Breast epithelium (tissue), 4 donors: Measurements from ENCODE around the gene AHRR. TPM values are rescaled to one million over a fixed set of nuclear protein-coding genes. Genes with fewer than 3 reads are reported as not detected.
"Not testable (repeated sequence)": the region's sequence is repeated elsewhere in the genome, so short reads cannot be mapped to it uniquely, and the experiment has no call there.

ENCODE experiments used
- DNase-seq, 2 donors: peaks; one replicate each; pipeline ENCODE4 v3.0.0-alpha.2; 2019; ENCODE audit warnings: low spot score in 2 of 2
- H3K27ac ChIP-seq, 2 donors: fragments of 200-600 bp; sonication (generic) in 1 of 2; one replicate each; pipeline ENCODE4 v1.5.1; 2016 to 2019; ENCODE audit warnings: mild to moderate bottlenecking in 1 of 2
- H3K27me3 ChIP-seq, 2 donors: fragments of 200-600 bp; sonication (generic) in 1 of 2; one replicate each; pipeline versions ENCODE4 v1.5.1 to v1.6.0; 2017 to 2019; ENCODE audit warnings: control low read depth in 1 of 2, mild to moderate bottlenecking in 1 of 2
- H3K36me3 ChIP-seq: fragments of 200-600 bp; one replicate; pipeline ENCODE4 v1.5.1; 2019
- H3K4me1 ChIP-seq, 2 donors: fragments of 200-600 bp; sonication (generic); one replicate each; pipeline ENCODE4 v1.5.1; 2016 to 2019; ENCODE audit warnings: control low read depth in 1 of 2
- H3K4me3 ChIP-seq, 3 donors: fragments of 200-600 bp; sonication (generic); 1 replicate in 2 of 3; 2 replicates in 1 of 3; pipeline ENCODE4 v1.5.1; 2016 to 2019; ENCODE audit warnings: mild to moderate bottlenecking in 3 of 3, moderate library complexity in 2 of 3
- H3K9me3 ChIP-seq, 2 donors: fragments of 200-600 bp; sonication (generic) in 1 of 2; one replicate each; pipeline ENCODE4 v1.5.1; 2016 to 2019; ENCODE audit warnings: control low read depth in 1 of 2
- POLR2A ChIP-seq: fragments of 450-650 bp; IDR thresholded peaks from one replicate; pipeline ENCODE4 v1.6.1; 2016; ENCODE audit warnings: antibody characterized with exemption, mild to moderate bottlenecking, moderate library complexity
- POLR2AphosphoS5 ChIP-seq, 3 donors: sonication (generic); formaldehyde crosslinking; IDR thresholded peaks; one replicate each; pipeline ENCODE4 v1.6.1; 2017; ENCODE audit warnings: antibody characterized with exemption in 3 of 3
- intact Hi-C: fragments of 100-400 bp; cut with DNase I; formaldehyde crosslinking; loops from one replicate; pipeline ENCODE4 v1.15.1; 2023; ENCODE audit warnings: low total_unique reads
- total RNA-seq, 3 donors: library from RNA; depleted of rRNA; stranded (reverse); fragments of >200 nt; gene quantifications; one replicate each; pipeline ENCODE4 v1.1.0, GENCODE V29; 2016
- TF ChIP-seq, protein P1 (sequence below), 3 donors: fragments of 450-650 bp; IDR thresholded peaks; one replicate each; pipeline ENCODE4 v1.5.1; 2016 to 2017; ENCODE audit warnings: antibody characterized with exemption in 3 of 3, mild to moderate bottlenecking in 3 of 3, moderate library complexity in 3 of 3

The AHRR gene
- total RNA-seq, 3 donors from 2014 or later, result 0.88 to 0.98 TPM; not detected in 1

DNA sequence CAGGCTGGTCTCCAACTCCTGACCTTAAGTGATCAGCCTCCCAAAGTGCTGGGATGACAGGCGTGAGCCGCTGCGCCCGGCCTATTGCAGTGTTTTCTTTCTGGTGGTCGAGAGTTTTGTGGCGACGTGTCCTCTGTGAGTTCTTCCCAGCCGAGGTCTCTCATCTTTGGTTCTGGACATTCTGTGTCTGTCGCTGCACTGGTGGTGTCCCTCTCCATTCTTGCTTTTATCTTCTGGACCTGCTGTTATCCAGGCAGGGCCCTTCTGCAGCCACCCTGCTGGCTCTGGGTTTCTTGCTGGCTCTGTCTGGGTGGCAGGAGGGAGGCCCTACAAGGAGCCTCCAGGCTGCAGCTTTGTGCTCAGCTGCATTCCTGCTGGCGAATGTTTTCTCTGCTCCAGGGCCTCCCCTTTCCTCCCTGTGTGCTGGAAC is 72.3 kb downstream of the AHRR start:
- intact Hi-C loops, result no loop called here
- DNase-seq, result peak in 1 of 2 donors; percentile 7
- TF ChIP-seq POLR2AphosphoS5 (IDR thresholded peaks at IDR 0.05) (no peak), POLR2A (no peak)
- TF ChIP-seq, protein P1, sequence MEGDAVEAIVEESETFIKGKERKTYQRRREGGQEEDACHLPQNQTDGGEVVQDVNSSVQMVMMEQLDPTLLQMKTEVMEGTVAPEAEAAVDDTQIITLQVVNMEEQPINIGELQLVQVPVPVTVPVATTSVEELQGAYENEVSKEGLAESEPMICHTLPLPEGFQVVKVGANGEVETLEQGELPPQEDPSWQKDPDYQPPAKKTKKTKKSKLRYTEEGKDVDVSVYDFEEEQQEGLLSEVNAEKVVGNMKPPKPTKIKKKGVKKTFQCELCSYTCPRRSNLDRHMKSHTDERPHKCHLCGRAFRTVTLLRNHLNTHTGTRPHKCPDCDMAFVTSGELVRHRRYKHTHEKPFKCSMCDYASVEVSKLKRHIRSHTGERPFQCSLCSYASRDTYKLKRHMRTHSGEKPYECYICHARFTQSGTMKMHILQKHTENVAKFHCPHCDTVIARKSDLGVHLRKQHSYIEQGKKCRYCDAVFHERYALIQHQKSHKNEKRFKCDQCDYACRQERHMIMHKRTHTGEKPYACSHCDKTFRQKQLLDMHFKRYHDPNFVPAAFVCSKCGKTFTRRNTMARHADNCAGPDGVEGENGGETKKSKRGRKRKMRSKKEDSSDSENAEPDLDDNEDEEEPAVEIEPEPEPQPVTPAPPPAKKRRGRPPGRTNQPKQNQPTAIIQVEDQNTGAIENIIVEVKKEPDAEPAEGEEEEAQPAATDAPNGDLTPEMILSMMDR (IDR thresholded peaks at IDR 0.05), result no peak
- no peak overlapping the region for H3K27ac ChIP-seq
- no peaks in the 10 kb centered on the region for H3K9me3 ChIP-seq
- H3K4me3 ChIP-seq, result no peak overlapping the region
- no peaks in the 10 kb centered on the region for H3K27me3 ChIP-seq
- no peaks in the 10 kb centered on the region for H3K36me3 ChIP-seq
- H3K4me1 ChIP-seq, result no peaks in the 10 kb centered on the region

DNA sequence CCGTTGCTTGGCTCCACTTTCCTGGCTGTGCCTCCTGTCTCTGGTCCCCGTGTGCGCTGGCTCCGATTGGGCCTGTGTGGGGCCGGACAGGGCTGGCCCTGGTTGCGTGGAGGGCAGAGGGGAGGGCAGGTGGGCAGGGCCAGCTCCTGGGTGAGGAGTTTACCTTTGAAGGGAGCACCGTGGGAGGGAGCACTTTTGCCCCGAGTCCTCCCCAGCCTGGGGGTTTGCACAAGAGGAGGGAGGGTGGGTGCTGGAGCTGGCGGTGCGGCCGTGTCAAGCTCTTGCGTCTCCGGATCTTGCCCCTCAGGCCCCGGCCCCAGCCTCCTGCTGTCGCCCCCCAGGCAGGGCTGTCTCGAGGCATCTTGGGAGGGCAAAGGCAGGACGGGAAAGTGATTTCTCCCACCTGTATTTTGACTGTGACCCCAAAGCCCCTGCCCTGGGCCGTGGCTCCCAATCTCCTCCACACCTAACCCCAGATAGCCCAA is 73.2 kb downstream of the AHRR start:
- no peak for DNase-seq

DNA sequence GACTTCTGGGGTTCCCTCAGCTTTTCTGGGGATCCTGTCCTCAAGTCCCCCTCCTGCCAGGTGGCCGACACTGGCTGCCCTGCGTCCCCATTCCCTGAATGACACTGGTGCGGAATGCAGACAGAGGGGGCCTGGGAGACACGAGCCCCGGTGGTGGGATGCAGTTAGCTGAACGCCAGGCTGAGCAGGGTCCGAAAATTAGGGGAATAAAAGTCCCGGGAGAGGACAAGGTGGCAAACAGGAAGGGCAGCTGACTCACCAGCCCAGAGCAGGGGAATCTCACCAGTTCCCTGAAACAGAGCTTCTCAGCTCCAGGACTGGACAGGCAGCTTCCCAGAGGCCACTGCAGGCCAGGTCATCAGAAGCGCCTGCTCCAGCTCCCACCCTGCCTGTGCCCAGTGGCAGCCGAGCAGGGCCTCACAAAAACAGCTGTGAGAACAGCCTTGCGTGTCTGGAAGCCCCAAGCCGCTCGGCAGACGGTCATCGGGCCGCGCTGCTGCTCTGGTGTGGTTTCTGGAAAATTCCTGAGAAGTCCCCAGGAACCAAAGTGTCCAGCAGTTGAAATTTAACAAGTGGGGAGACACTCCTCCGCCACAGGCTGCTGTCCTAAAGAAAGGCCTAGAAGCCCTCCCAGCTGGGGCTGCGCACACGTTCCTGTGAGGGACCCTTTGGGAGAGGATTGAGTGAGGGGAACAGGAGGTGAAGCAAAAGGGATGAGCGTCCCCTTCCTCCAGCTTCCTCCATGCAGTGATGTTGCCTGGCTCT is 73.8 kb downstream of the AHRR start:
- H3K27me3 ChIP-seq, result no peaks in the 10 kb centered on the region
- H3K4me3 ChIP-seq, result no peak overlapping the region
- DNase-seq, result no peak
- no peaks in the 10 kb centered on the region for H3K9me3 ChIP-seq
- TF ChIP-seq, protein P1 (IDR thresholded peaks at IDR 0.05), result no peak
- TF ChIP-seq POLR2A, result no peak
- no peak for TF ChIP-seq POLR2AphosphoS5 (IDR thresholded peaks at IDR 0.05)
- no peaks in the 10 kb centered on the region for H3K36me3 ChIP-seq
- no peaks in the 10 kb centered on the region for H3K4me1 ChIP-seq
- no peak overlapping the region for H3K27ac ChIP-seq
- intact Hi-C loops, result no loop called here

More for the DNA sequence above, 73.2 kb downstream of the AHRR start:
- H3K27ac ChIP-seq, result no peak overlapping the region
- intact Hi-C loops, result no loop called here
- H3K27me3 ChIP-seq, result no peaks in the 10 kb centered on the region
- TF ChIP-seq POLR2A (no peak), POLR2AphosphoS5 (IDR thresholded peaks at IDR 0.05) (no peak)
- TF ChIP-seq, protein P1 (IDR thresholded peaks at IDR 0.05), result no peak
- no peaks in the 10 kb centered on the region for H3K4me1 ChIP-seq
- no peaks in the 10 kb centered on the region for H3K9me3 ChIP-seq
- no peak overlapping the region for H3K4me3 ChIP-seq
- no peaks in the 10 kb centered on the region for H3K36me3 ChIP-seq

DNA sequence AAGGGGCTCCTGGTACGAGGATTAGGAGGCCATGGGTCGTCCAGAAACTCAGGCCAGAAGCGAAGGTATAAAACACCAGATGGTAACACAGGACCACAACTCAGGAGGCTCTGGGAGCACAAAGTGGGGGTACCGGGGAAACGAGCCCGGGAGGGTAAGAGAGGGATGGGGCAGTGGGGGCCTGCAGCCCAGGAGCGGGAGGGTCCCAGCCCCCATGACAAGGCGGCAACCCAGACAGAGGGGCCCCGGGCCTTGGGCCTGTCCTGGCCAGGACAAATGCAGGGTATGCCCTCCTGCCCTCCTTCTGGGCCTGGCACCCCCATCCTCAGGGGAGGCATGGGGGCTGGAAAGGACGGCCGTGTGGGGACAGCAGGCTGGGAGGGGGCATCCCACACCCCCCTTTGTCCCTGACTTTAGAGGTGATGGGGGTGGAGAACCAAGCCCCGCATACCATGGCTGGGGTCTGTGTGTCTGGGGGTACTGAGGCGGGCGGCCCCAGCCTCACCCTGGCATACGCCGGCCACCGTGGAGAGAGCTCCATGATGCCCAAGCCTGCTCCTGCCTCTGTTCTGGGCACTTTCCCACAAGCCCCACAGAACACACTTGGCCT is 74.5 kb downstream of the AHRR start:
- no peak overlapping the region for H3K4me3 ChIP-seq
- no peaks in the 10 kb centered on the region for H3K36me3 ChIP-seq
- no peak overlapping the region for H3K27ac ChIP-seq
- H3K9me3 ChIP-seq, result no peaks in the 10 kb centered on the region
- intact Hi-C loops, result no loop called here
- DNase-seq, result no peak
- peaks cover 0 to 3% of the 10 kb centered on the region in 2 donors for H3K27me3 ChIP-seq
- no peaks in the 10 kb centered on the region for H3K4me1 ChIP-seq
- TF ChIP-seq POLR2AphosphoS5 (IDR thresholded peaks at IDR 0.05) (no peak), POLR2A (no peak)
- TF ChIP-seq, protein P1 (IDR thresholded peaks at IDR 0.05), result no peak

DNA sequence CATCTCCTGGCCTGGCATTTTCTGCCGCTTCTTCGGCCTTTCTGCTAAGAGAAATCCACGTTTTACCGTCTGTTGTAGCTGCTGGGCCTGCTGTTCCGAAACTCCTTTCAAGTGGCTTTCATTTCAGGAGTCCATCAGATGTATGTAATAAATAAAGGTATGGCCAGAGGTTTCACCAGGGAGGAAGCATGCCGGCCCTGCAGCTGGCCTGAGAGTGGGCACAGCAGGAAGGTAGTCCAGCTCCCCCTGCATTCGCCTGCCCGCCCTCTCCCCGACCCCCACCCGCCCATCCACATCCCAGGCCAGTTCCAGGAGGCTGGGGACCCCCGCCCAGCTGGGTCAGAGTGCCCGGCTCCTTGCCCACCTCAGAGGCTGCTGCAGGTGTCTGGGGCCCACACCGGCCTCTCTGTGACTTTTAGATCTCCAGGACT is 75.0 kb downstream of the AHRR start:
- intact Hi-C loops, result no loop called here
- DNase-seq, result no peak
- TF ChIP-seq POLR2AphosphoS5 (IDR thresholded peaks at IDR 0.05) (no peak), POLR2A (no peak)
- TF ChIP-seq, protein P1 (IDR thresholded peaks at IDR 0.05), result no peak
- no peak overlapping the region for H3K27ac ChIP-seq
- H3K4me1 ChIP-seq, result no peaks in the 10 kb centered on the region
- H3K36me3 ChIP-seq, result no peaks in the 10 kb centered on the region
- H3K27me3 ChIP-seq, result peaks cover 0 to 5% of the 10 kb centered on the region in 2 donors
- H3K4me3 ChIP-seq, result no peak overlapping the region
- no peaks in the 10 kb centered on the region for H3K9me3 ChIP-seq

DNA sequence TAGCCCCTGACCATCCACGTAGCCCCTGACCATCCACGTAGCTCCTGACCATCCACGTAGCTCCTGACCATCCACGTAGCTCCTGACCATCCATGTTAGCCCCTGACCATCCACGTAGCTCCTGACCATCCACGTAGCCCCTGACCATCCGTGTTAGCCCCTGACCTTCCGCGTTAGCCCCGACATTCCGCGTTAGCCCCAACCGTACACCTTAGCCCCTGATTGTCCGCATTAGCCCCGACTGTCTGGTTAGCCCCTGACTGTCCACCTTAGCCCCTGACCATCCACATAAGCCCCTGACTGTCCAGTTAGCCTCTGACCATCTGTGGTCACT is 76.6 kb downstream of the AHRR start:
- H3K4me1 ChIP-seq, DNase-seq, intact Hi-C loops: not testable (repeated sequence)

More for the DNA sequence above, 76.6 kb downstream of the AHRR start:
- H3K9me3 ChIP-seq, H3K36me3 ChIP-seq, H3K27ac ChIP-seq, H3K4me3 ChIP-seq, H3K27me3 ChIP-seq: not testable (repeated sequence)
